OCI-M2 (cell line): ENCODE measurements around the gene MC2R.

Source experiments
- DNase-seq: peaks from one replicate; lab custom pipeline; 2025; ENCODE audit not compliant: unreplicated experiment; lab: John Stamatoyannopoulos, UW

Gene MC2R

DNA sequence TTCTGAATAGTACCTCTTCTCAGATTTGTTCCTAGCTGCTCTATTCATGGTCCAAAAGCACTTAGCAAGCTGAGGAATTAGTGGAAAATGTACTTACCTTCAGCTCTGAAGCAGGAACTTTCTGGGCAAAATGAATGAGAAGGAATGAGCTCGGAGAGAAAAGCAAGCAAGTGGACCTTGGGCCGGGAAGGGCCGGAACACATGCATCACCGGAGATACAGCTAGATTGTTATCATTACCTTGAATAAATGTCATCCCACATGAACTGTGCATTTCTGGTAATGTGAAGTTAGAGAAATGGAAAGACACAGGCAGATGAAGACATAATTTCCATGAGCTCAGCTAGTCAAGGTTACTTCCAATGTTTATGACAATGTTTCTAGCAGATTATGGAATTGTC lies at the start of gene MC2R:
TSS of gene MC2R (minus strand) at position 146 of the 400 bp plus-strand sequence. CDS start 30,018 bp downstream, outside the sequence.
- no peak for DNase-seq

DNA sequence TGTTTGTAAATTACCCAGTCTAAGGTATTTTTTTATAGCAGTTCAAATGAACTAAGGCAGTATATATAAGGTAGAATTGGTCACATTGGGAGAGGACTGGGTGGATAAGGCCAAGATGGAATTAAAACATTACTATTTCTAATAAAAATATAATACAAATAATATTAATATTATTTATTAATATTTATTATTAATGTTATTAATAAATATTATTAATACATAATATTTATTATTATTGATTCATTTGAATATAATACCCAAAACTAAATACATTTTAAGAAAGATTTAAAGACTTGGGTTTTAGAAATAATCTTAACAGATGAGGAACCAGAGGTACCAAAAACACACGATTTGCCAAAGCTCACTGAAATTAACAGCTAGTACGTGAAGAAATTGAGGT lies 30.5 kb upstream of the MC2R start:
- DNase-seq = no peak

GRCh38 chr18:13943338-13943737 lies 28.0 kb upstream of the MC2R start:
- no peak for DNase-seq

DNA sequence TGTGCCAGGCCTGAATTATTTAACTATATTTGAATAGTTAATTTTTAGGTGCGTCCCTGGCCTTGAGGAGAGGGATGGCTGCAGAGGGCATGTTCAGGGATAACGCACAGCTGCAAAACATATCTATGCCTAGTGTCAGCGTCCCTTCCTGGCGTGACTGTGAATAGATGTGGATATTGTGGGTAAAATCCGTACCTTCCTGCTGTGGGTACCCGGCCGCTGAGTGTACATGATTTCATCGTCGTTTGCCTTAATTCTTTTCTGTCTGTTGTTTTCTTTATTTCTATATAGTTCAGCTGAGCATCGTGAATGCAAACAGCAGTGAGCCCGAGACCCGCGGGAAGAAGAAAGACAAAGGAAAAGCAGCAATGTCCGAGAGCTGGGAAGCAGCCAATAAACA lies 25.0 kb upstream of the MC2R start:
- no peak for DNase-seq

- no peak for DNase-seq
Observed at GRCh38 chr18:13934676-13935075, 19.3 kb upstream of the MC2R start.

DNA sequence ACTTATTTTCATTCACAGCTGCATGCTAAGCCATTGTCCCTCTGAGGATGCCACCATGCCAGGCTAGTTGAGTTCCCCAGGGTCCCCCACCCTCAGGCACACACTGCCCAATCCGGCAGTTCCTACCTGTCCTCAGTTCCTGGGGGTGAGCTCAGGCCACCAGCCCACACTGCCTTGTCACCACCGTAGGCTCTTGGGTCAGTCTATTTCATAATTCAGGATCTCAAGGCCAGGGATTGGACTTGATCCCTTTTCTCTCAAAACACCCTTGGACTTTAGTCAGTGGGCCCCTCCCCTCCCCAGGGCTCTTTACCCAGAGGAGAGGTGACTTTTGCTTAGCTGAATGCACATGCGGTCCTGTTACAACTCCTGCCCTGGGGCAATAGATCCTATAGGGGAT lies 18.7 kb upstream of the MC2R start:
- no peak for DNase-seq

- DNase-seq = no peak
Observed at GRCh38 chr18:13932285-13933025, 17.1 kb upstream of the MC2R start.

DNA sequence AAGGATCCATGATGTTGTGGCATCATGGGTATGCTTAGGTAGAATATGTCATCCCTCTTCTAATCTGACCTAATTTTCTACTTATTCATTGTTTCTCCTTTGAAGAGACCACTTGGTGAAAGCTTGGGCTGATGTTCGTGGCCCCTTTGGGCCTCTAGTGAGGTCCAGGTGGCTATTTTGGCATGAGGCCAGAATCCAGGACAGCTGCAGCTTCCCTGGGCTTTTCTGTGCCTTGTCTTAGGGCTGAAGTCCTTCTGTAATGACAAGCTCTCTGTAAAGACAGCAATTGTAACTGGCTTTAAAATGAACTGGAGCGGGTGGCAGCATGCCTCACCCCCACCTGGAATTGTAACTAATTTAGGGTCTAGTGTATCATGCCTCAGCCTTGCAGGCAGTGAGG lies 15.6 kb upstream of the MC2R start:
- DNase-seq = no peak

- DNase-seq = no peak
Observed at GRCh38 chr18:13923221-13923620, 7.9 kb upstream of the MC2R start.

DNA sequence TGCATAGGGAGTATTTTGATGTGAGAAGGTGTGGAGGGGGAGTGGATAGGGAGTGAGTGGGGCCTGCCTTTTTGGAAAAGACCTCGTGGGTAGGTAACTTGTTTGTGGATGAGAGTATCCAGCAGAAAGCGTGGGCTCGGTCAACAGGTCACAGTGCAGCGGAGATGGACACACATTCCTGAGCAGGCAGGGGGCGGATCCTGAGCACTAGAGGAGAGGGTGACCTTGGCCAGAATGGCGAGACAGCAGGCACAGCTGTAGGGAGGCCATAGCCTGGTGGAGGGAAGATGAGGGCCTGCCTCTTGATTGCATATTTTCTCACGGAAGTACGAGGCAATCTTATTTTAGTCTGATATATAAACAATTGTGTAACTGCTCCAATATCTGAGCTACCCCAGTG lies 3.6 kb upstream of the MC2R start:
- no peak for DNase-seq

- DNase-seq = no peak
Observed at GRCh38 chr18:13917401-13917800, 2.1 kb upstream of the MC2R start.

- no peak for DNase-seq
Observed at GRCh38 chr18:13916559-13916958, 1.2 kb upstream of the MC2R start.

DNA sequence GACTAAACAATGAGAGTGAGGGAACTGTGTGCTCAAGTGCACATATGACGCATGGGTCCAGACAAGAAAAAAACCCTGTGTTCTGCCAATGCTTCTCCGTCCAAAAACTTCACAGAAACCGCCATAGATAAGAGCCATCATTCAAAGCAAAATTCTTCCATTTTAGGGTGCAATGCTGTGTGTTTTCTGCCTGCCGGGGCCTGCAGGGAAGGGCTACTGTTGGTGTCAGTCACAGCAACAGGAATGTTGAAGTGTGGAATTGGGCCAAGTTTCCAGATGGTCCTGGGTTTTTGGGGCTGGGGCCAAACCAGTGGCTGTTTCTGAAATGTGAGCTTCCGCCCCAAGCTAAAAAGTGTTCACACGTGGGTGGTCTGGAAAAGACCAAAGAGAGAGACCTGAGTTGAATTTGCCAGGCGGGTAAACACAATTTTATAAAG lies 677 bp upstream of the MC2R start:
- DNase-seq = no peak

DNA sequence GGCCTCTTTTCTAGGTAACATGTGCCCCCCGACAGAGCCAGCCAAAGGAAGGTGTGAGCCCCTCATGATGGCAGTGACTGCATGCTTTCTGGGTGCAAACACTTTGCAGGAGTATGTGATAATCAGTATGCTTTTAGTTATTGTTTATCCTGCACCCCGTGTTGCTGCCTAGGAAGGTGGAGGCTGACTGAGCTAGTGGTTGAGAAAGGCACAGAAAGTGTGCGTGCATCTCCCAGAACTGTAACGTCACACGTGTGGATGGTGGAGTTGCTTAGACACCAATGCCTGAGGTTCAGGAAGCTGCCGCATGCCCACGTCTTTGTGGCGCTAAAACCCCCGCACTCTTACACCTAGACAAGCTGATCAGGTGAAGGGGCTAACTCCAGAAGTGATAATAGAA lies 580 bp downstream of the MC2R start:
- DNase-seq = no peak

DNA sequence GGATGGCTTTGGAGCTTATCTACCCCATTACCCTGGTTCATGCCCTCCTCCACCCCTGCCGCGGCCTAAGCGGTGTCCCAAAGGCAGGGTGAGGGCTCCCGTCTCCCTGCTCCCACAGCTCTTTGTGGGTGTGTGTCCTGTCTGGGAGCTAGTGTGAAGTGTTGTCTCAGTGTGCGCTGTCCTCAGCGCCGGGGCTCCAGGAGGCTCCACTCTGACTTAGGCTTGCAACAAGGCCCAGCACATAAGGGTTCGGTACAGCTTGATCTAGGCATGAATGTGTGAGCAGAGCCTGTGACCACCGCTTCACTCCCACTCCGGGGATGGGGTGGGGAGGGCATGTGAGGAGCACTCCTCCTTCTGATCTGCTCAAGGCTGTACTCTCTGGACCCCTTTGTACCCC lies 1.2 kb downstream of the MC2R start:
- no peak for DNase-seq

DNA sequence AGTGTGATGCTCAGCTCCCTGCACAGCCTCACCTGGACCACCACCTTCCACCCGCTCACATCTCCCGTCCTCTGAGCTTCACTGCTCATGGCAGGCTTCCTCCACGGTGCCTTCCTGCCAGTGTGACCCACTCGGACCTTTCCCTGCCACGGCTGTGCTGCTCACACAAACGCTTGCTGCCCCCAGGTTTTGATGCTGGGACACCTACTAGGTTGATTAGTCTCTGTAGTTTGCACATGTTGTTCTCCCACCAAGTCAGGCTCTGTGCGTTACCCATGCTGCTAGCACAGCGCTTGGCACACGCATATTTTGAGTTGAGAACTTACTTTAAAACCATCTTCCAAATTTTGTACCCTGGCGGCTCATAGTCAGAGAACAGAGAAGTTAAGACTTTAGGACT lies 2.1 kb downstream of the MC2R start:
- no peak for DNase-seq

GRCh38 chr18:13912601-13913000 lies 2.7 kb downstream of the MC2R start:
- no peak for DNase-seq

GRCh38 chr18:13910986-13911385 lies 4.3 kb downstream of the MC2R start:
- no peak for DNase-seq

DNA sequence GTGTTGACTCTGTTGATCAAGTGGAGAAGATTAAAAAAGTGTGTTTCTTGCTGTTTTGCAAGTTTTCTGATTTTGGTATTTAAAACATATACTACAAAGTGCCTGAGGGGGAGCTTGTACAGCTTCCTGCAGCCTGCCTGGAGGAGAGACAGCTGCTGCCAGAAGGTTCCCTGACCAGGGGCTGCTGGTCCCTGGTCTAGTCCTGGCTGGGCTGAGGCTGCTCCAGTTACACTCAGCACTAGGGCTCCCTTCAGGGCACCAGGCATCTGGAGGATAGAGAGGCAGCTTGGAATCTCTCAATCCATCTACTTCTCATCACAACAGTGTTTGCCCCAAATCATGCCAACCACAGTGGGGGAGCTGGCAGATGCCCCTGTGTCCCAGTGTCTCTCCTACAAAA lies 4.8 kb downstream of the MC2R start:
- DNase-seq = no peak

DNA sequence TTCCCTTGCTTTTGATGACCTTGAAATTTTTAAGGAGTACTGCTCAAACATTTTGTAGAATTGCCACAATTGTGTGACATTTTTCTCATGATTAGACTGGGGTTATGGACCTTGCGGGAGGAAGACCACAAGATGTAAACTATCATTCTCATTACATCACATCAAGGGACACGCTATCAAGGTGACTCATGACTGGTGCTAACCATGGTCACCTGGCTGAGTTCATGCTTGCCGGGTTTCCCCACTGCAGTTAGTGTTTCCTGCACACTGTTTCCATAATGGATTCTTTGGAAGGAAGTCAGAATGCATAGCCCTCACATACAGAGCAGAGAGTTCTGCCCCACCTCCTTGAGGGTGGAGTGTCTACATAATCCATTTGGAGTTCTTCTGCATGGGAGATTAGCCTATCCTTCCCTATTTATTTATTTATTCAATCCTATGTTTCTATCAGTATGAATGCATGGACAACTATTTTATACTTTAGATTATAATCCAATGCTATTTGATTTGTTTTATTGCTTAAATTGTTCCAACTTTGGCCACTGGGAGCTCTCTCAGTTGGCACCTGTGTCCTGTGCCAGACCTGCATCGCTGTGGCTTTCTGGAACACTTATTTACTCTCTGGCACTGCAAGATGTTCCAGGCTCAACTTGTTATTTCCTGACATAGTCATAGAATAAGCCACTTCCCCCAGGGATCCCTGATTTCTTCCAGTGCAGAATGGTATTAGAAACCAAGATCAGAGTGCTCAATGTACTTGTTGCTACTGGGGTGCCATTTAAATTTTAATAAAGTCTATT lies 6.0 kb downstream of the MC2R start:
- no peak for DNase-seq

- no peak for DNase-seq
Observed at GRCh38 chr18:13900633-13901032, 14.7 kb downstream of the MC2R start.

DNA sequence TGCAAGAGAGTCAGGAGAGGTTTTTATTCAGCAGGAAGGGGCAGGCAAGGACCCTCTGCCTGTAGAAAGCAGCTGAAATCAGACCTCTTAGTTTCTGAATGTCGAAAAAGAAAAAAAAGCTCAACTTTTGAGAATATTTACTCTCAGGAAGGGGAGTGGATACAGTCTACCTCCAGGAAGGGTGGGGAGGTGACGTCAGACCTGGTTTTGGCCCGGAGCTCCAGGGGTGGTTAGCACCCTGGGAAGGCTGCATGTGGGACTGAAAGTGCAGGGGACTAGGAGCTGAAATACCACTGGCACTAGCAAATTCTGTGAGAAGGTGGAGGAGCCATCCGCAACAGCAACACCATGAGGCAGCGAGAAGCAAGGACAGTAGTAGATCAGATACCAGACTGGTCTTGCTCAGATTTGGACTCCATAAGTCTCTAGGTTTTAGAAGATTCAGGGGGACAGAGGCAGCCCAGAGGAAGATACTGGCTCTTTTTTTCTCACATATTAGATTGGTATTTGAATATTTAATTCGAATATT lies 19.8 kb downstream of the MC2R start:
- DNase-seq = no peak
